AG04450 (cell line): ENCODE measurements around the gene USF1. TPM values are rescaled to one million over a fixed set of nuclear protein-coding genes. Genes with fewer than 3 reads are reported as not detected.

Experiments
- CTCF ChIA-PET: fragments of 300-600, 350-600 bp; formaldehyde crosslinking; extraction: SDS; loops from one replicate; lab custom pipeline; 2022; ENCODE audit warnings: antibody characterized with exemption, inconsistent platforms; lab: Charles Lee
- POLR2A ChIA-PET: fragments of 350-600 bp; formaldehyde crosslinking; extraction: SDS; loops from one replicate; lab custom pipeline; 2021; ENCODE audit warnings: antibody characterized with exemption, inconsistent platforms; lab: Yijun Ruan, JAX
- DNase-seq: peaks from one replicate; pipeline ENCODE4 v3.0.0-alpha.2; 2011; ENCODE audit warnings: low read depth, low spot score
- H3K27ac ChIP-seq: one replicate; pipeline ENCODE4 v1.5.1; 2012; ENCODE audit warnings: low read depth, low read length, control low read depth
- H3K27me3 ChIP-seq: one replicate; pipeline ENCODE4 v1.6.0; 2012; ENCODE audit warnings: low read length; ENCODE audit not compliant: control insufficient read depth, insufficient read depth
- H3K4me3 ChIP-seq: 2 replicates; pipeline ENCODE4 v1.5.1; 2011; ENCODE audit warnings: mild to moderate bottlenecking, low read depth, low read length, control low read depth
- H3K9me3 ChIP-seq: 2 replicates; pipeline ENCODE4 v1.5.1; 2012; ENCODE audit warnings: low read length; ENCODE audit not compliant: control insufficient read depth, insufficient read depth
- CTCF ChIP-seq: IDR thresholded peaks from 2 replicates; pipeline ENCODE4 v1.5.1; 2011; ENCODE audit warnings: low read depth, low read length, control low read depth, inconsistent platforms
- polyA plus RNA-seq: library from polyadenylated mRNA; depleted of rRNA; stranded (reverse); fragments of >200 nt; gene quantifications from 2 replicates; pipeline ENCODE4 v1.2.3, GENCODE V29; 2011

USF1 gene
- polyA plus RNA-seq, 1 experiment, result 32.6 TPM

DNA sequence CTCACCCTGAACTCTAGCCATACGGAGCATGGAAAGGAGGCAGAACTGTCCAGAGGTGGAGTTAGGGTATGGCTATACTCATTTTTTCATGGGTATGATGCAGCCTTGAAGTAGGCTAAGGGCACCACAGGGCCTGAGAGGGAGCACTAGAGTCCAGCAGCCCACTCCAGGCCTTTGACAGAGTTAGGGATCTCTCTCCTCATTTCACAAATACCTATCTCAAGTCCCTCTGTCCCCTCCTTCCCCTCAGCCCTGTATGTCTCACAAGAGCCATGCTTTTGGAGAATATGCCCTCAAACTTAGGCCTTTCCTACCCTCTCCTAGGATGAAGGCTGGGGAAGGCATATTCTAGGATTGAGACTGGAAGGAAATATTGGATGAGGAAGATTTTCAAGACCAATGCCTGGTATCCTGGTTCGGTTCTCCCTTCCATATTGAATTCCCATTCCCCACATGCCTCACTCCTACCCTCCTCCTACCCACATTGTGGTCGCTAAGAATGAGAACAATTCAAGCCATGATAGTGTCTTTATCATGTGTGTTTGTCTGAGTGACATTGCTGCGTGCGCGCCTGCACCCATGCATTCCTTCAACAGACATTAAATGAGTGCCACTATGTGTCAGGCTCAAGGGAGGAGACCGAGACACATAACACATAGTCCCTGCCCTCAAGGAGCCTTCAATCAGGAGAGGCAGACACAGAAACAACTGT is 46.2 kb upstream of the USF1 start:
- no peak for TF ChIP-seq CTCF
- no peak overlapping the region for H3K27ac ChIP-seq
- H3K27me3 ChIP-seq, result peaks cover 2% of the 10 kb centered on the region
- ChIA-PET POLR2A (no interaction called here), CTCF (interaction anchor here (1.9 kb wide), 1 partner anchor 94 kb away, joined by 6 read pairs; no protein-coding TSS in a partner anchor)
- H3K9me3 ChIP-seq, result no peaks in the 10 kb centered on the region
- no peak for DNase-seq
- no peak overlapping the region for H3K4me3 ChIP-seq

- DNase-seq, result no peak
- Histone ChIP-seq H3K4me3 (no peak overlapping the region), H3K27ac (no peak overlapping the region), H3K9me3 (no peaks in the 10 kb centered on the region), H3K27me3 (no peaks in the 10 kb centered on the region)
- ChIA-PET POLR2A (no interaction called here), CTCF (no interaction called here)
- no peak for TF ChIP-seq CTCF
Observed at GRCh38 chr1:161091093-161091492, 45.3 kb upstream of the USF1 start.

- POLR2A ChIA-PET, result no interaction called here
- H3K4me3 ChIP-seq, result no peak overlapping the region
- H3K27me3 ChIP-seq, result no peaks in the 10 kb centered on the region
- H3K9me3 ChIP-seq, result no peaks in the 10 kb centered on the region
- TF ChIP-seq CTCF, result no peak
- CTCF ChIA-PET, result no interaction called here
- DNase-seq, result no peak
- no peak overlapping the region for H3K27ac ChIP-seq
Observed at GRCh38 chr1:161090617-161091016, 44.8 kb upstream of the USF1 start.

DNA sequence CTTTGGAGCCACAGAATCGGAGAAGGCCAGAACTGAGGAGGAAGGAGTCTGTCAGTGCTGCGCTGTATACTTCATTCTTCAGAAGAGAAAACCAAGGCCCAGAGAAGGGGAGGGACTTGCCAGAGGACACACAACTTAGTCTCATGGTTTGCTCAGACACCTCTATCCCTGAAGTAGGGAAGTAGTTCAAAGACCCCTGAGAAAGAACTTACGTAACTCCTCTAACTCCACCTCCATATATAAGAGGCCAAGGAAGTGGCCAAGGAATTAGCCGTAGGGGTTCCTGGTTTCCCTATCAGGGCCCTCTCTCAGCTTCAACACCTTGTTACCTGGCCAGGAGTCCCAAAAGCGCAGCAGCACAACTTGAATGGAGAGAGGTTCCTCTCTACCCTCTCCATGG is 44.2 kb upstream of the USF1 start:
- H3K27me3 ChIP-seq, result no peaks in the 10 kb centered on the region
- no peaks in the 10 kb centered on the region for H3K9me3 ChIP-seq
- no peak overlapping the region for H3K27ac ChIP-seq
- no peak overlapping the region for H3K4me3 ChIP-seq
- DNase-seq, result no peak
- POLR2A ChIA-PET, result interaction anchor here (1.9 kb wide), 1 partner anchor 45 kb away, joined by 7 read pairs; the partner anchor contains the start of gene USF1
- CTCF ChIA-PET, result no interaction called here
- no peak for TF ChIP-seq CTCF

DNA sequence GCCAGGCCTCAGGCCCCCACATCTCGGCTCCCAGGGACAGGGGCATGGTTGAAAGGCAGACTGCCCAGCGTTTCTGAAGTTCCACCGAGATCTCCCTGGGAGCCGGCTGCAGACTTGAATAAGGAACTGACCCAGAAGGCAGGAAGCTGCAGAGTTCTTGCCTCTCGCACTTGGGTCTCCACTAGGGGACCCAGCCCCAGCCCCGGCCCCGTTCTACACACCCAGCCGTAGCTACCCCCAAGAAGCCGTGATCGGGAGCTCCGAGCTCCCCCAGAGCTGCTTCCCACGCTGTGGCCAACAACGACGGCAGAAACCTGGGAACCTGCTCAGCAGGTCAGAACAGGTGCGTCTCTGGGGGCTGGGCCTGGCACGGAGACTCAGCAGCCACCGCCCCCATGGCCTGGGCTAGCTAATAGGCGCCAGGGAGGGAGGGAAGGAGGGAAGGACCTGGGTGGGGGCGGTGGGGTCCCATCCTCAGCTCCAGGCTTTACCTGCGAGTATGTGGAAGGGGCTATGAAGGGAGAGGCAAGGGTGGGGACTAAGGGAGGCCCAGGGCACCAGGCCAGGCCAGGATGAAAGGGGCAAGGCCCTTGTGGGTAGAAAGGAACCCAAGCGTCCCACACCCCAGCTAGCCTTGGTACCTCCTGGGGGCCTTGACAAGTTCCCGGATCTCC is 43.6 kb upstream of the USF1 start, which contains the start of gene NECTIN4:
TSS of gene NECTIN4 (minus strand) at position 308 of the 674 bp plus-strand sequence. CDS start at position 46, 262 bp downstream.
- Histone ChIP-seq H3K4me3 (no peak within 1 kb of the TSS), H3K27ac (no peak within 1 kb of the TSS), H3K27me3 (no peaks in the 10 kb centered on the region), H3K9me3 (no peaks in the 10 kb centered on the region)
- POLR2A ChIA-PET, result interaction anchor here (0.6 to 1.9 kb wide), 3 partner anchors 8 to 44 kb away, joined by 3 to 7 read pairs (median 3); partner anchors contain the start of gene USF1
- CTCF ChIA-PET, result interaction anchor here (1.2 to 1.8 kb wide), 2 partner anchors 7 to 99 kb away, joined by 4 to 5 read pairs; no protein-coding TSS in a partner anchor
- no peak for TF ChIP-seq CTCF
- DNase-seq, result no peak
